Measurements from ENCODE around the gene WDR91.

DNA sequence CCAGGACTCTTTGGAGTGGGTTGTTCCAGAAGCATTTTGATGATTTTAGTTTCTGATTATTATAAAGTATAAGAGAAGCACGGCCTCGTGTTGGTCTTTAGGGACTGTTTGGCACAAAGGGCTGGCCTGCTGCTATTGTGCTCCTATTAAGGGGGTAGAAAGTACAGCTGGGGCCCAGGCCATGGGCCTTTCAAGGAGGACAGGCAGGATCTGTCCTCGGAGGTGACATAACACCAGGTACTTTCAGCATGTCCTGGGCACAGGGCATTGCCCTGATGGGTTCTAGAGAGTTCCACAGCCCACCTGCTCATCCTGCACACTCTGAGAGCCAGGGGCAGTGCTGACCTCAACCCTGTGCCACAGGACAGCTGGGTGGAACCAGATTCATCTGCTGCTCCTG is 47.3 kb upstream of the WDR91 start:
- TF ChIP-seq CTCF (IDR thresholded peaks at IDR 0.05) (no peak), POLR2A (IDR thresholded peaks at IDR 0.05) (no peak), EP300 (IDR thresholded peaks at IDR 0.05) (no peak), POLR2AphosphoS5 (IDR thresholded peaks at IDR 0.05) (no peak)

Measured in gastroesophageal sphincter (tissue), 3 donors.